ENCODE measurements around the gene HOXC9. TPM values are rescaled to one million over a fixed set of nuclear protein-coding genes. Genes with fewer than 3 reads are reported as not detected.

The HOXC9 gene
- total and polyA plus RNA-seq, 9 of the 15 experiments (the other 6 are each of a cell fraction or from before 2014, with no cell fraction given), result 1.1 to 10.5 (median 9.3) TPM

- TF ChIP-seq ARID4B (CRISPR knock-in tag; IDR thresholded peaks at IDR 0.05) (0 out of 2 replicates have a peak, but pooled peaks have one; percentile 9), DPF2 (IDR thresholded peaks at IDR 0.05) (peak; percentile 45; the same call in 1 of the 2 replicates), PYGO2 (tag; IDR thresholded peaks at IDR 0.05) (no peak), ZSCAN29 (IDR thresholded peaks at IDR 0.05) (no peak), RBM14 (IDR thresholded peaks at IDR 0.05; ENCODE audit: borderline replicate concordance, insufficient read depth, low read depth, low read length) (no peak), GABPB1 (CRISPR knock-in tag; IDR thresholded peaks at IDR 0.05) (no peak), L3MBTL2 (IDR thresholded peaks at IDR 0.05) (peak; percentile 56), ZFP36 (IDR thresholded peaks at IDR 0.05; ENCODE audit: low read depth, low read length, partially characterized antibody) (no peak), ZNF778 (CRISPR knock-in tag; IDR thresholded peaks at IDR 0.05) (no peak), AFF1 (IDR thresholded peaks at IDR 0.05; ENCODE audit: low read depth in 1 of 2, partially characterized antibody in 2 of 2) (peak in 1 of 2 experiments; percentile 70), ETV1 (tag; conservative IDR thresholded peaks at IDR 0.05; ENCODE audit: low read depth) (no peak)
Observed at GRCh38 chr12:53994264-53995001, 5.5 kb upstream of the HOXC9 start (continued).
